Activated CD4-positive, alpha-beta T cell treated with anti-CD3 and anti-CD28 coated beads, Interleukin-10, Interleukin-2, amounts not matched to agents 100 ng/mL and 50 ng/mL, durations not matched to agents 16 hours and 8 hours (primary cell): ENCODE measurements around the gene UVRAG.
"Not testable (repeated sequence)": the region's sequence is repeated elsewhere in the genome, so short reads cannot be mapped to it uniquely, and the experiment has no call there.

Experiments
- DNase-seq: peaks from one replicate; pipeline ENCODE4 v3.0.0-alpha.2; 2020

UVRAG gene

GRCh38 chr11:75924966-75925784 is 110.2 kb downstream of the UVRAG start:
- no peak for DNase-seq

- DNase-seq, result no peak
These were observed 110.8 kb downstream of the UVRAG start for GRCh38 chr11:75925785-75926164.

- no peak for DNase-seq
These were observed 114.7 kb downstream of the UVRAG start for GRCh38 chr11:75929706-75930105.

- DNase-seq, result no peak
These were observed 115.5 kb downstream of the UVRAG start for GRCh38 chr11:75930534-75930933.

GRCh38 chr11:75931124-75931523 is 116.1 kb downstream of the UVRAG start:
- no peak for DNase-seq

- not testable (repeated sequence) for DNase-seq
These were observed 118.7 kb downstream of the UVRAG start for GRCh38 chr11:75933736-75934135.

- no peak for DNase-seq
These were observed 119.8 kb downstream of the UVRAG start for GRCh38 chr11:75934851-75935250.

GRCh38 chr11:75938543-75938942 is 123.5 kb downstream of the UVRAG start:
- no peak for DNase-seq

- DNase-seq, result no peak
These were observed 124.5 kb downstream of the UVRAG start for GRCh38 chr11:75939516-75939915.

- DNase-seq, result no peak
These were observed 125.0 kb downstream of the UVRAG start for GRCh38 chr11:75939992-75940391.

GRCh38 chr11:75940911-75941310 is 125.9 kb downstream of the UVRAG start:
- DNase-seq, result no peak

- no peak for DNase-seq
These were observed 129.5 kb downstream of the UVRAG start for GRCh38 chr11:75944515-75944914.

- no peak for DNase-seq
These were observed 130.4 kb downstream of the UVRAG start for GRCh38 chr11:75945446-75945845.

- no peak for DNase-seq
These were observed 130.9 kb downstream of the UVRAG start for GRCh38 chr11:75945947-75946346.

- DNase-seq, result no peak
These were observed 131.8 kb downstream of the UVRAG start for GRCh38 chr11:75946531-75947530.

- no peak for DNase-seq
These were observed 134.1 kb downstream of the UVRAG start for GRCh38 chr11:75949023-75949672.

GRCh38 chr11:75950141-75950540 is 135.1 kb downstream of the UVRAG start:
- no peak for DNase-seq

GRCh38 chr11:75954039-75954438 is 139.0 kb downstream of the UVRAG start:
- DNase-seq, result no peak

- DNase-seq, result no peak
These were observed 140.4 kb downstream of the UVRAG start for GRCh38 chr11:75955443-75955842.

- no peak for DNase-seq
These were observed 144.5 kb downstream of the UVRAG start for GRCh38 chr11:75959540-75959939.

- no peak for DNase-seq
These were observed 149.1 kb downstream of the UVRAG start for GRCh38 chr11:75964071-75964470.

GRCh38 chr11:75966537-75967287 is 151.7 kb downstream of the UVRAG start:
- DNase-seq, result no peak
